ENCODE results near the gene LGR6.

LGR6 gene

DNA sequence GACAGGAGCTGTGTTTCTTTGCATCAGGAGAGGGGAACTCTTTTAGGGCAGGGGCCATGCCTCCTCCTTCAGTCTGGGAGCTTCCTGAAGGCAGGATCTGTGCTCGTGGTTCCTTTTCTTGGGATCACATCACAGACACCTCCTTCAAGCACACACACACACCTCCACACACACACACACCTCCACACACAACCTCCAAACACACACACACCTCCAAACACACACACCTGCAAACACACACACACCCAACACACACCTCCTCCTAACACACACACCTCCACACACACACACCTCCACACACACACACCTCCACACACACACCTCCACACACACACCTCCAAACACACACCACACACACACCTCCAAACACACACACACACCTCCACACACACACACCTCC is 10.5 kb downstream of the LGR6 start (continued):
- TF ChIP-seq POU6F1 (CRISPR knock-in tag; IDR thresholded peaks at IDR 0.05; ENCODE audit: borderline replicate concordance, low read depth): no peak
- no peak for TF ChIP-seq GLIS3 (CRISPR knock-in tag; IDR thresholded peaks at IDR 0.05)

GRCh38 chr1:202205523-202206190 is 12.1 kb downstream of the LGR6 start:
- TF ChIP-seq ZC3H10 (CRISPR knock-in tag; IDR thresholded peaks at IDR 0.05) (no peak), CSRNP3 (CRISPR knock-in tag; IDR thresholded peaks at IDR 0.05) (no peak), SNAI2 (CRISPR knock-in tag; IDR thresholded peaks at IDR 0.05) (no peak), TOX (CRISPR knock-in tag; IDR thresholded peaks at IDR 0.05; ENCODE audit: borderline replicate concordance) (no peak), OSR1 (CRISPR knock-in tag; IDR thresholded peaks at IDR 0.05) (no peak), CSDC2 (CRISPR knock-in tag; IDR thresholded peaks at IDR 0.05) (no peak), BACH2 (CRISPR knock-in tag; IDR thresholded peaks at IDR 0.05; ENCODE audit: borderline replicate concordance) (no peak), ZFP3 (CRISPR knock-in tag; IDR thresholded peaks at IDR 0.05) (no peak), ESRRG (CRISPR knock-in tag; IDR thresholded peaks at IDR 0.05) (no peak), ISL1 (CRISPR knock-in tag; IDR thresholded peaks at IDR 0.05) (no peak), ZNF70 (CRISPR knock-in tag; IDR thresholded peaks at IDR 0.05) (no peak), ARNTL (CRISPR knock-in tag; IDR thresholded peaks at IDR 0.05; ENCODE audit: borderline replicate concordance, low read depth) (no peak), ZNF8 (CRISPR knock-in tag; IDR thresholded peaks at IDR 0.05) (no peak), GLIS3 (CRISPR knock-in tag; IDR thresholded peaks at IDR 0.05) (no peak)
- TF ChIP-seq, protein P1, sequence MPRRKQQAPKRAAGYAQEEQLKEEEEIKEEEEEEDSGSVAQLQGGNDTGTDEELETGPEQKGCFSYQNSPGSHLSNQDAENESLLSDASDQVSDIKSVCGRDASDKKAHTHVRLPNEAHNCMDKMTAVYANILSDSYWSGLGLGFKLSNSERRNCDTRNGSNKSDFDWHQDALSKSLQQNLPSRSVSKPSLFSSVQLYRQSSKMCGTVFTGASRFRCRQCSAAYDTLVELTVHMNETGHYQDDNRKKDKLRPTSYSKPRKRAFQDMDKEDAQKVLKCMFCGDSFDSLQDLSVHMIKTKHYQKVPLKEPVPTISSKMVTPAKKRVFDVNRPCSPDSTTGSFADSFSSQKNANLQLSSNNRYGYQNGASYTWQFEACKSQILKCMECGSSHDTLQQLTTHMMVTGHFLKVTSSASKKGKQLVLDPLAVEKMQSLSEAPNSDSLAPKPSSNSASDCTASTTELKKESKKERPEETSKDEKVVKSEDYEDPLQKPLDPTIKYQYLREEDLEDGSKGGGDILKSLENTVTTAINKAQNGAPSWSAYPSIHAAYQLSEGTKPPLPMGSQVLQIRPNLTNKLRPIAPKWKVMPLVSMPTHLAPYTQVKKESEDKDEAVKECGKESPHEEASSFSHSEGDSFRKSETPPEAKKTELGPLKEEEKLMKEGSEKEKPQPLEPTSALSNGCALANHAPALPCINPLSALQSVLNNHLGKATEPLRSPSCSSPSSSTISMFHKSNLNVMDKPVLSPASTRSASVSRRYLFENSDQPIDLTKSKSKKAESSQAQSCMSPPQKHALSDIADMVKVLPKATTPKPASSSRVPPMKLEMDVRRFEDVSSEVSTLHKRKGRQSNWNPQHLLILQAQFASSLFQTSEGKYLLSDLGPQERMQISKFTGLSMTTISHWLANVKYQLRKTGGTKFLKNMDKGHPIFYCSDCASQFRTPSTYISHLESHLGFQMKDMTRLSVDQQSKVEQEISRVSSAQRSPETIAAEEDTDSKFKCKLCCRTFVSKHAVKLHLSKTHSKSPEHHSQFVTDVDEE (CRISPR knock-in tag; IDR thresholded peaks at IDR 0.05): no peak
- no peak for ATAC-seq

GRCh38 chr1:202207292-202207691 is 13.7 kb downstream of the LGR6 start:
- TF ChIP-seq, protein P2, sequence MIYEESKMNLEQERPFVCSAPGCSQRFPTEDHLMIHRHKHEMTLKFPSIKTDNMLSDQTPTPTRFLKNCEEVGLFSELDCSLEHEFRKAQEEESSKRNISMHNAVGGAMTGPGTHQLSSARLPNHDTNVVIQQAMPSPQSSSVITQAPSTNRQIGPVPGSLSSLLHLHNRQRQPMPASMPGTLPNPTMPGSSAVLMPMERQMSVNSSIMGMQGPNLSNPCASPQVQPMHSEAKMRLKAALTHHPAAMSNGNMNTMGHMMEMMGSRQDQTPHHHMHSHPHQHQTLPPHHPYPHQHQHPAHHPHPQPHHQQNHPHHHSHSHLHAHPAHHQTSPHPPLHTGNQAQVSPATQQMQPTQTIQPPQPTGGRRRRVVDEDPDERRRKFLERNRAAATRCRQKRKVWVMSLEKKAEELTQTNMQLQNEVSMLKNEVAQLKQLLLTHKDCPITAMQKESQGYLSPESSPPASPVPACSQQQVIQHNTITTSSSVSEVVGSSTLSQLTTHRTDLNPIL (CRISPR knock-in tag; IDR thresholded peaks at IDR 0.05; ENCODE audit: low read depth): no peak
- TF ChIP-seq ZNF8 (CRISPR knock-in tag; IDR thresholded peaks at IDR 0.05) (no peak), ESRRG (CRISPR knock-in tag; IDR thresholded peaks at IDR 0.05) (no peak), ZNF70 (CRISPR knock-in tag; IDR thresholded peaks at IDR 0.05) (no peak), PPARA (CRISPR knock-in tag; IDR thresholded peaks at IDR 0.05; ENCODE audit: borderline replicate concordance) (no peak), RARB (CRISPR knock-in tag; IDR thresholded peaks at IDR 0.05) (no peak), ZFP30 (CRISPR knock-in tag; IDR thresholded peaks at IDR 0.05) (no peak), POU6F1 (CRISPR knock-in tag; IDR thresholded peaks at IDR 0.05; ENCODE audit: borderline replicate concordance, low read depth) (no peak), ARNTL (CRISPR knock-in tag; IDR thresholded peaks at IDR 0.05; ENCODE audit: borderline replicate concordance, low read depth) (no peak), ISL1 (CRISPR knock-in tag; IDR thresholded peaks at IDR 0.05) (no peak)
- ATAC-seq: peak; percentile 90
